IPS-20b (cell line): ENCODE data around the gene MTIF2.

ENCODE experiments used
- H3K27ac ChIP-seq: one replicate; pipeline ENCODE4 v1.5.1; 2013; ENCODE audit warnings: low read length
- H3K27me3 ChIP-seq: 2 replicates; pipeline ENCODE4 v1.6.1; 2013; ENCODE audit warnings: mild to moderate bottlenecking, low read length, inconsistent platforms; ENCODE audit not compliant: insufficient read depth
- H3K36me3 ChIP-seq: 2 replicates; pipeline ENCODE4 v1.6.1; 2013; ENCODE audit warnings: low read depth, mild to moderate bottlenecking, inconsistent platforms, low read length, moderate library complexity; ENCODE audit not compliant: insufficient read depth
- H3K4me1 ChIP-seq: 2 replicates; pipeline ENCODE4 v1.6.1; 2013; ENCODE audit warnings: mild to moderate bottlenecking, control low read depth, inconsistent platforms, low read length, moderate library complexity; ENCODE audit not compliant: insufficient read depth
- H3K4me3 ChIP-seq: 2 replicates; pipeline ENCODE4 v1.5.1; 2013; ENCODE audit warnings: mild to moderate bottlenecking, low read length, inconsistent platforms
- H3K9ac ChIP-seq: 2 replicates; pipeline ENCODE4 v1.6.1; 2013; ENCODE audit warnings: low read depth, mild to moderate bottlenecking, inconsistent platforms, low read length, moderate library complexity
- H3K9me3 ChIP-seq: 2 replicates; pipeline ENCODE4 v1.6.1; 2013; ENCODE audit warnings: mild to moderate bottlenecking, low read depth, low read length, inconsistent platforms; ENCODE audit not compliant: insufficient read depth

Gene MTIF2

GRCh38 chr2:55239656-55240222 is 29.3 kb downstream of the MTIF2 start:
- no peak overlapping the region for H3K9ac ChIP-seq
- no peaks in the 10 kb centered on the region for H3K27me3 ChIP-seq
- no peaks in the 10 kb centered on the region for H3K9me3 ChIP-seq
- no peak overlapping the region for H3K4me3 ChIP-seq
- H3K36me3 ChIP-seq, result peaks cover 69% of the 10 kb centered on the region
- H3K27ac ChIP-seq, result no peak overlapping the region
- H3K4me1 ChIP-seq, result no peaks in the 10 kb centered on the region

GRCh38 chr2:55236992-55237543 is 32.0 kb downstream of the MTIF2 start:
- Histone ChIP-seq H3K9ac (no peak overlapping the region), H3K9me3 (no peaks in the 10 kb centered on the region), H3K4me1 (no peaks in the 10 kb centered on the region), H3K4me3 (no peak overlapping the region), H3K36me3 (peaks cover 66% of the 10 kb centered on the region), H3K27me3 (no peaks in the 10 kb centered on the region), H3K27ac (no peak overlapping the region)

DNA sequence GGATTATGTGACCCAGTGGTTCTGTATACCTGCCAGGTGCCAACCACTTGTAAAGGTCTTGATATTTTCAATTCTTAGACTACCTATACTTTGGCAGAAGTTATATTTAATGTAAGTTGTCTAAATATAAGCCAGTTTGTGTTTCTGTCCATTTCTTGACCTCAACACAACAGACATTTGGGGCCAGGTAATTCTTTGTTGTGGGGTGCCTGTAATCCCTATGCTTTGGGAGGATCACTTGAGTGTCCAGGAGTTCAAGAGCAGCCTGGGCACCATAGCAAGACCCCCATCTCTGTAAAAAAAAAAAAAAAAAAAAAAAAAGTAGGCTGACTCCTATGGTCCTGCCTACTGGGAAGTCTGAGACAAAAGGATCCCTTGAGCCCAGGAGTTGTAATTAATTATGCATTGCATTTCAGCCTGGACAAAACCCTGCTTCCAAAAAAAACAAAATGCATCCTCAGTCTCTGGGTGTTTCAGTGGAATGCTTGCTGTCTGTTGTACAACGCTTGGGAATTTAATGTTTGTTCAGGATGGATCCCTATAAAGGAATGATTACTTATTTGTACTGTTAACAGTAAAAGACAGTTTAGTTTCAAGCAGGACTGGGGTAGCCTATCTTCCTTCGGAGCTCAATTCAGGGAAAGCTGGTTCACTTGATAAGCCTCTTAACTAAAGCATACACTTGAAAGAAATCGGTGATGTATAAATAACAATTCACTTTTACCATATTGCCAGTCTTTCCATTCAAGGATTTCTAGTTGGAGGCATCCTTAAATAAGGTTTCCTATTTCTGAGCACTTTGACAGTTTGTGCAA is 33.1 kb downstream of the MTIF2 start:
- H3K27ac ChIP-seq, result no peak overlapping the region
- no peak overlapping the region; the same call in 1 of the 2 replicates for H3K9ac ChIP-seq
- H3K4me1 ChIP-seq, result peaks cover 3% of the 10 kb centered on the region; the same call in 1 of the 2 replicates
- no peak overlapping the region for H3K4me3 ChIP-seq
- H3K36me3 ChIP-seq, result peaks cover 63% of the 10 kb centered on the region
- H3K27me3 ChIP-seq, result no peaks in the 10 kb centered on the region
- H3K9me3 ChIP-seq, result no peaks in the 10 kb centered on the region

DNA sequence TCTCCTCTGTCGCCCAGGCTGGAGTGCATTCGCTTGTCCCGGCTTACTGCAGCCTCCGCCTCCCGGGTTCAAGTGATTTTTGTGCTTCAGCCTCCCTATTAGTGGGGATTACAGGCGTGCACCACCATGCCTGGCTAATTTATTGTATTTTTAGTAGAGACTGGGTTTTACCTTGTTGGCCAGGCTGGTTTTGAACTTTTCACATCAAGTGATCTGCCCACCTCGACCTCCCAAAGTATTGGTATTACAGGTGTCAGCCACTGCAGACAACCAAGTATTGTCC is 35.4 kb downstream of the MTIF2 start:
- peaks cover 3% of the 10 kb centered on the region; the same call in 1 of the 2 replicates for H3K4me1 ChIP-seq
- H3K4me3 ChIP-seq, result peak overlapping the region; percentile 96
- H3K9me3 ChIP-seq, result no peaks in the 10 kb centered on the region
- peak overlapping the region; percentile 100 for H3K9ac ChIP-seq
- peak overlapping the region; percentile 100 for H3K27ac ChIP-seq
- H3K36me3 ChIP-seq, result peaks cover 49% of the 10 kb centered on the region
- no peaks in the 10 kb centered on the region for H3K27me3 ChIP-seq

- no peaks in the 10 kb centered on the region for H3K27me3 ChIP-seq
- peak overlapping the region; percentile 100 for H3K27ac ChIP-seq
- no peaks in the 10 kb centered on the region for H3K9me3 ChIP-seq
- peaks cover 48% of the 10 kb centered on the region for H3K36me3 ChIP-seq
- peaks cover 3% of the 10 kb centered on the region; the same call in 1 of the 2 replicates for H3K4me1 ChIP-seq
- H3K9ac ChIP-seq, result peak overlapping the region; percentile 100
- peak overlapping the region; percentile 96 for H3K4me3 ChIP-seq
Observed at GRCh38 chr2:55232863-55233657, 36.0 kb downstream of the MTIF2 start.

- Histone ChIP-seq H3K9me3 (no peaks in the 10 kb centered on the region), H3K4me3 (peak within 1 kb of the TSS; percentile 96), H3K27me3 (no peaks in the 10 kb centered on the region), H3K36me3 (peaks cover 47% of the 10 kb centered on the region), H3K27ac (peak within 1 kb of the TSS; percentile 100), H3K4me1 (peaks cover 3% of the 10 kb centered on the region; the same call in 1 of the 2 replicates), H3K9ac (peak within 1 kb of the TSS; percentile 100)
Observed at GRCh38 chr2:55232084-55232862, 36.8 kb downstream of the MTIF2 start, which contains the start of the genes CLHC1 and RPS27A. TSS of gene CLHC1 (minus strand) at chr2:55232293. CDS start at chr2:55222411, 9,882 bp downstream. TSS of gene RPS27A (plus strand) at chr2:55232688. CDS start at chr2:55232825, 137 bp downstream.

GRCh38 chr2:55231546-55232083 is 37.4 kb downstream of the MTIF2 start:
- Histone ChIP-seq H3K9me3 (no peaks in the 10 kb centered on the region), H3K9ac (peak overlapping the region; percentile 100), H3K27me3 (no peaks in the 10 kb centered on the region), H3K4me1 (peaks cover 3% of the 10 kb centered on the region; the same call in 1 of the 2 replicates), H3K27ac (peak overlapping the region; percentile 100), H3K4me3 (peak overlapping the region; percentile 96), H3K36me3 (peaks cover 40% of the 10 kb centered on the region)

DNA sequence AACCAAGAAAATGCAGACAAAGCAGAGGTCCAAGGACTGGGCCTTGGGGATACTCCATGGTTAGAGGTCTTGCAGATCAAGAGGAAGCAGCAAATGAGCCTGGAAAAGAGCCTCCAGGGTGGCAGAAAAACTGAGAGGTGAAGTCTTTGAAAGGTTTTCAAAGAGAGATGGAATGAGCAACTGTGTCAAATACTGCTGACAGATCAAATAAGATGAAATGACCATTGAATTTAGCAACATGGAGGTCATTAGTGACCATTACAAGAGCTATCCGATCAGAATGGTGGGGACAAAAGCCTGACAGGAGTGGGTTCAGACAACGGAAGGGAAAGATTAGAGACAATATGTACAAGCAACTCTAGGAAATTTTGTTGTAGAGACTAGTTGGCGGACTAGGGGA is 38.5 kb downstream of the MTIF2 start:
- H3K9ac ChIP-seq, result no peak overlapping the region
- H3K27ac ChIP-seq, result no peak overlapping the region
- H3K27me3 ChIP-seq, result no peaks in the 10 kb centered on the region
- H3K36me3 ChIP-seq, result peaks cover 30% of the 10 kb centered on the region
- peak overlapping the region; percentile 96; the same call in 1 of the 2 replicates for H3K4me3 ChIP-seq
- no peaks in the 10 kb centered on the region for H3K9me3 ChIP-seq
- H3K4me1 ChIP-seq, result peaks cover 3% of the 10 kb centered on the region; the same call in 1 of the 2 replicates

DNA sequence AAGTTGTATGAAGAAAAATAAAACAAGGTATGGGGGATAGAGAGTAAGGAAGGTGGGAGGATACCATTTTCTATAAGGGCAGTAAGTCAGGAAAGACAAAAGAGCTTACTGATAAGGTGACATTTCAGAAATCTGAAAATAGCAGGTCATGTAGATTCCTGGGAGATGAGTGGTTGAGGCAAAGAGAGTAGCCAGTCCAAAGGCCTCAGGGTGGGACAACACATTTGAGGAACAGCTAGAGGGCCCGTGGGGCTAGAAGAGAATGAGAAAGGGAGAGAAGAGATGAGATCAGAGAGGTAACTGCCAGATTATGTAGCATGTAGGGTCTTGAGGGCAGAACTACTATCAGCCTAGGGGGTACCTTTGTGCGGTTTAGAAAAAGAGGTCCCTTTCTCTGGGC is 39.8 kb downstream of the MTIF2 start:
- Histone ChIP-seq H3K4me3 (no peak overlapping the region), H3K36me3 (peaks cover 16% of the 10 kb centered on the region), H3K9ac (no peak overlapping the region), H3K27ac (no peak overlapping the region), H3K9me3 (no peaks in the 10 kb centered on the region), H3K4me1 (peaks cover 9% of the 10 kb centered on the region; the same call in 1 of the 2 replicates), H3K27me3 (no peaks in the 10 kb centered on the region)

DNA sequence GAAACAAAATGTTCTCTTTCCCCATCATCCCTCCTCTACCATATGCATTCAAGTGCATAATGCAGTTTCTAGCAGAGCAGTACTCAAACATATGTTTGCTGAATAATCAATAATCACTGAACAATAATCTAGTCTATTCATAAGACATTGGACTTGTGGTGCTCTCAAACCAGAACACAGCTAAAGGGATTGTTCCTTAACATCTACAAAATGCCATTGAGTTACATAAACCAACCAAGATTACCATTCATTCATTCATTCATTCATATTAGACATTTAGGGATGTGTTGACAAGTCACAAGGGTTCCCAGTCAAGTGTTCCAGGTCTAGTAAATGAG is 40.8 kb downstream of the MTIF2 start:
- Histone ChIP-seq H3K4me3 (no peak overlapping the region), H3K4me1 (peaks cover 9% of the 10 kb centered on the region; the same call in 1 of the 2 replicates), H3K9ac (no peak overlapping the region), H3K9me3 (no peaks in the 10 kb centered on the region), H3K27me3 (no peaks in the 10 kb centered on the region), H3K27ac (no peak overlapping the region), H3K36me3 (peaks cover 6% of the 10 kb centered on the region)
